ENCODE data around the gene SH3TC1.

The SH3TC1 gene

DNA sequence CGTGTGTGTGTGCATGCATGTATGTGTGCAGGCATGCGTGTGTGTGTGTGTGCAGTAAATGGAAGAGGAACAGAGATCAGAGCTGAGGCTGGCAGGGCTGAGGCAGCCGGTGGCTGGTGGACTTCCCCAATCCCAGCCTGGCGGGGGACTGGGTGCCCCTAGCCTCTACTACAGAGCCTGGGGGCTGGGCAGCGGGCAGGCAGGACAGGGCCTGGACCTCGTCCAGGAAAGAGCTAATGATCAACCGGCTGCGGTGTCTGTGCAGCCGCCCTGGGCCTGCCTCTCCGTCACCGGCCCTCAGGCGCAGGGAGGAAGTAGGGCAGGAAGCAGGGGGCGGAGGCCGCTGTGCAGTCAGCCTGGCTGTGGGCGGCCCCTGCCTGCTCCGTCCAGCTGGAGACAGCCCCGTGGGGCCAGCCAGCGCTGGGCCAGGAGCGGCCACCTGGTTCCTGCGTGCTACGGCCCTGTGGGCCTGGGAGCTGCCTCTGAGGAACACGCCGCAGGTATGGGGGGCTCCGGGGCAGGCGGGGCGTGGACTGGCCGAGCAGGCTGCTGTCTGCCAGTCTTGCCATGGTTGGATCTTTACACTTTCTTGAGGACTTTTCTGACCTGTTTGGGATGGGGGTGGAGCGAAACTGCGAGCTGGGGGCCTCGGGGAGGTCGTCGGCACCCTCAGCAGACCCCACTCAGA, at the start of gene SH3TC1:
Gene SH3TC1 (plus strand): TSS at position 385 of the 688 bp plus-strand sequence. CDS start 5,905 bp downstream, outside the sequence.
- DNase-seq (ENCODE audit: low spot score): peak; percentile 95

DNA sequence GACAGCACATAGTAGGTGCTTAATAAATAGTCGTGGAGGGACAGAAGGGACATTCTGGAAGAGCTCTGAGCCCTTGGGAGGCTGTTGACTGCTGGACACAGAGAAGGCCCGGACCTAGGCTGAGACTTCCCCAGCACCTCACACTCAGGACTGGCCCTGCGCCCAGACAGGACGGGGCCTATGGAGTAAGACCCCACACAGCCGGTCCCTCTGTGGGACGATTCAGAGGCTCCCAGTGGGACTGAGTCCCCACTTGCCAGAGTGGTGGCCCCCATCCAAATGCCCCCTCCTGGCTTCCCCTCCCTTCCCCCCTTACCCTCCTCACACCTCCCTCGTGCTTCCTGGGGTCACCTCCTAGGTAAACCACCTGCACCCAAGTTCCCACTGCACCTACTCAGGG, 49.4 kb upstream of the SH3TC1 start:
- no peak for DNase-seq (ENCODE audit: low spot score)

DNA sequence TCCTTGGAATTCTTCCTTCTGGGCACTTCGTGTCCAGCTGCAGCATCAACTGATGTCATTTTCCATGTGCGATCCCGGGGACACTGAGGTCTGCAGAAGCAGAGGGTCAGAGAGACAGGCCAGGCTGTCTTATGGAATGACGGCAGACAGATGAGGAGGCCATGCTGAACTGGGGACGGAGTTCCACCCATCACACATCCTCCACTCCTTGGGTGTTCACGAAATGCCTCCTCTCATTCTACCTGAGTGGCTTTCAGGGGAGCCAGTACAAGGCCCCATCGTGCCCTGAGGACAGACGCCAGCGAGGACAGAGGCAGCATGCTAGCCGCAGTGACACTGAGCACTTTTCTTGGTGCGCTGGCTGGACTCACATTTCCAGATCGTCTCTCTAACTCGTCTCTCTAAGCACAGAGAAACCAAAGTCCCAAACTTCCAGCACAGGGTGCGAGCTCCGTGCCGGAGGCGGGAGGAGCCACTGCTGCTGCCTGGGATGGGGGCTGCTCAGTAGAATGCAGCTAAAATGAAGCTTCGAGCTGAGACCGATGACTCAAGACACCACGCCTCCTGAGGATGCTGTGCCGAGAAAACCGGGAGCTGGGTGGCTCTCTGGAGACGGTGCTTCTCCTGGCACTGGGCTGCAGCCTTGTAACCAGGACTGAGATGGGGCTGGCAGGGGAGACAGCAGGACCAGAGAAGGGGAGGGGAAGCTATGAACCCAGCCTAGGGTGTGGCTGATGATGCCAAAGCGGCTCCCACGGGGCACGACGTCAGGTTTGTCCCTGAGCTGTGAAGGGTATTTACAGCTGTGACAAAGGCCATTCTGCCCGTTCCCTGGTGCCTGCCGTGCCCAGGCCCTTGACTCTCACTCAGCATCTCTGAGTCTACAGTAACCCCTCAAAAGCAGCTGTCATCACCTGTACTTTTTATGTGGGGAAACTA, 48.7 kb upstream of the SH3TC1 start:
- no peak for DNase-seq (ENCODE audit: low spot score)

DNA sequence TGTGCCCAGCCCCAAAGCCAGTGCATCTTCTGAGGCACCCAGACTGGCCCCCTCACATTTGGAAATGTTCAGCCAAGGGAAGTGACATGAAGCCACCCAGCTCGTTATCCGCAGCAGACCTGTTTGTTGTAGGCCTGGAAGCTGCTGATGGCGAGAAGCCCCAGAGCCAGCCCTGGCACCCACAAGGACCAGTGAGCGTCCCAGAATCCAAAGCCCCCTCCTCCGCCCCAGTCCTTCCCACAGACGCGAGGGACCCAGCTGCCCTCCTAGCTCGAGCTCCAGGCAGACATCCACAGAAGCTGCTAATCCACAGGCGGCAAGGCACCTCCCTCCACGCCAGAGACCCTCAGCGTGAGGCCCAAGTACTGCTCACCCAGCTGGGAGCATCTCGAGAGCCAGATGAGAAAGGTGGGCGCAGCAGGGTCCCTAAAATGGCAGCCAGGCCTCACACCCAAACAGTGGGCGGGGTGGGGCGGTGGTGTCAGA, 47.9 kb upstream of the SH3TC1 start:
- no peak for DNase-seq (ENCODE audit: low spot score)

DNA sequence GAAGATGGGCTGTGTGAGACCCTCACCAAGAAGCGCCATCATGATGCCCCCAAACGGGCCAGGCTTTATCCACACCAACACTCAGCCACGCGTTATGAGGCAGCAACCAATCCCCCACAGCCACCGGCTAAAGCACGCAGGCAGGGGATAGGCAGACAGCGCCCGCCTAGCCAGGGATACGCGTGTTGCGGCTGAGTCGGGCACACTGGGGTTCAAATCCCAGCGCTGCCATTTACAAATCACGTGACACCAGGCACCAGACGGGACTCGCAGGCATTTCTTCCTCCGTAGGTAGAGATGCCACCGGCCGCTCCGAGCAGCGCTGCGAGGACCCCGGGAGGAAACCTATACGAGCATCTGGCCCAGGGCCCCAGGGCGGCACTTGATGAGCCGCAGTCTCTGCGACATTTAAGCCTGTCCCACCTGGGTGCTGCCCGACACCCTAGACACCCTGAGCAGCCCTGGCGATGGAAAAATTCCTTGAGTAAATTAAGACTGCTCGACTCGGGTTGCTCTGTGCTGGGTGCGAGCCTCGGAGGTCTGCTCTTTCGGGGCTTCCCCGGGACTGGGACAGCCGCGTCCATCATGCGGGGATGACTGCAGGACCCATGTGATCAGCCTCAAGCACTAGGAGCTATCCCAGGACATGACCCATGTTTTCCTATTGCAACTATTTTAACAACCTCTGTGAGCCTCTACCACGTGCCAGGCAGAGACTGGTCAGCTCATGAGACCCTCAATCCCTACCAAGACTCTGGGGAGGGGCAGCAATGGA, 46.8 kb upstream of the SH3TC1 start:
- DNase-seq (ENCODE audit: low spot score): no peak

DNA sequence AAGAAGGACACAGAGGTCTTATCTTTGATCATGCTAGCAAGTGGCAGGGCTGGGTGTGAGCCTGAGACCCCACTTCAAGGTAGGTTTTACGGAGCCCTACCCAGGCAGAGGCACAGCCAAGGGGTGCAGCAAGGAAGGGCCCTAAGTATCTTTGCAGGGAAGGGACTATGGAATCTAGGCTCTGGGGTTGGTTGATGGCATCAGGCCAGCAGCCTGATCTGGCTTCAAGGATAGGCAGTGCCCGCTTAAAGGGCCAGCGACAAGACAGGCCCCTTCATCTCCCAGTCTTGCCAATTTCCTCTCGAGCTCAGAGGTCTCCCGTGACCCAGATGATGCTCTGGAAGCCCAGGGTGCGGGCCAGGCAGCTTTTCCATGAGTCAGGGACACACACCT, 46.2 kb upstream of the SH3TC1 start:
- no peak for DNase-seq (ENCODE audit: low spot score)

DNA sequence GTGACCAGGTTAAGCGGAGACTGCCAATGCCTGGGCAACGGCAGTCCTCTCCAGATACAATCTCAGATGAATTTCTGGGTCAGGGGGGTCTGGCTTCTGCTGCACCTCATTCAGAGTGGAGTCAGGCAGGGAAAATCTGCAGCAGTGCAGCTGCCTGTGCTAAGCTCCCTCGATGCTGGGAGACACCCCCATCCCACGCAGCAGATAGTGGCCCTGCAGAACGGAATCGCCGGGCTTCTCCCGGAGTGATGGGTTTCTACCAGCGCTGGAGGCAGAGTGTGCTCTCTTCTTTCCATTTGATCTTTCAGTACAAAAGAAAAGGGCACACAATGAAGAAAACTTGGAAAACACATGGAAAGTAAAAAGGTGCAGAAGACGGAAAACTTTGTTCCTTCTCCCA, 45.6 kb upstream of the SH3TC1 start:
- DNase-seq (ENCODE audit: low spot score): no peak

DNA sequence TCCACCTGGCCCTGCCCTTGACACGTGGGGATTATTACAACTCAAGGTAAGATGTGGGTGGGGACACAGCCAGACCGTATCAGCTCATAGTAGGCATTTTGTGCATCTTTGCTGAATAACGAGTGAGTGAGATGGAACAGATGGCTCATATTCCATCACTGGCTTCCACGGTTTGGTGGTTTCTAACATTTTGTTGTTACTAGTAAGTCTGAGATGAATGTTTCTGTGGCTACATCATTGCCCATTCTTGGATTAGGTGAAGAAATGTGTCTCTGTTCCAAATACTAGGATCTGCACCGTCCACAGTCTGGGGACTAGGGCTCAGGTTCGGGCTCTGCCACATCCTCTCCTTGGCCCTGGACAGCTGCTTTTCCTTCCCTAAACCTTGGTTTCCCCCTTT, 44.0 kb upstream of the SH3TC1 start:
- DNase-seq (ENCODE audit: low spot score): peak; percentile 41

DNA sequence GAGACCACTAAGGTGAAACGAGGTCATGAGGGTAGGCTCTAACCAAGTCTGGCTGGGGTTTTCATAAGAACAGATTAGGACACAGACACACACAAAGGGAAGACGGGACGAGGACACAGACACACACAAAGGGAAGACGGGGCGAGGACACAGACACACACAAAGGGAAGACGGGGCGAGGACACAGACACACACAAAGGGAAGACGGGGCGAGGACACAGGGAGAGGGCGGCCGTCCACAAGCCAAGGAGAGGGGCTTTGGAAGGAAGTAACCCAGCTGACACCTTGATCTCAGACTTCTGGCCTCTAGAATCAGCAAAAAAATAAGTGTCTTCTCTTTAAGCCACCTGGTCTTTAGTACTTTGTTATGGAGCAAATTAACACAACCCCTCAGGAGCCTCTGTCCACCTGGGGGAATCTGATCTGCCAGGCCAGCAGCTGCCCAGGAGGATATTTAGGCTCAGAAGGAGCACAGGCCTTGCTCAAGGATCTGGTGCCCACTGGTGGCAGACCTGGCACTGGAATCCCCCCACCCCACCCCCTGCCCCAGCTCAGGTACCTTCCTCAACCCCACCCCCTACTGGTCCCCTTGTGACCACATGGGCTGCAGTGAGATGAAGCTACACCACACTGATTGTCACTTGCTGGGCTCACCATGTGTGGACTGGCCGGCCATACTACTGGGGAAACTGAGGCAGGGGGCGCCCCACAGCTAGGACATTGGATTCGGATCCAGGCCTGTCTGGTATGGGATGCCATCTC, 43.2 kb upstream of the SH3TC1 start:
- no peak for DNase-seq (ENCODE audit: low spot score)

DNA sequence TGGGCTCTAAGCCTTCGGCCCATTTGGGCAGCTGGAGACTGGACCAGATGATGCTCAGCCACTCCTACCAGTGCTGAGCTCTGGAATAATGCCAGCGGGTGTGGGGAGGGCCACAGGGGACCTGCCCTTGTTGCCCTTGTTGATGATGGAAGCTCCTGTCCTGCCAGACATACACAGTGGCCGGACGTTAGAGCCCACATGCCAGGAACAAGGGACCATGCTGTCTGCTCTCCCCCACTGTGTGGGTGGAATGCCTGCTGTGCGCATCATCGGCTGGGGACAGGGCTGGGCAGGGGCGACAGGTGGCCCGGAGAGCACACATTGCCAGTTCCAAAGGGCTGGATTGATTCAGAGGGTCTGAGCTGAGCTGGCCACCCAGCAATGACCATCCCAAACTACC, 42.5 kb upstream of the SH3TC1 start:
- no peak for DNase-seq (ENCODE audit: low spot score)

DNA sequence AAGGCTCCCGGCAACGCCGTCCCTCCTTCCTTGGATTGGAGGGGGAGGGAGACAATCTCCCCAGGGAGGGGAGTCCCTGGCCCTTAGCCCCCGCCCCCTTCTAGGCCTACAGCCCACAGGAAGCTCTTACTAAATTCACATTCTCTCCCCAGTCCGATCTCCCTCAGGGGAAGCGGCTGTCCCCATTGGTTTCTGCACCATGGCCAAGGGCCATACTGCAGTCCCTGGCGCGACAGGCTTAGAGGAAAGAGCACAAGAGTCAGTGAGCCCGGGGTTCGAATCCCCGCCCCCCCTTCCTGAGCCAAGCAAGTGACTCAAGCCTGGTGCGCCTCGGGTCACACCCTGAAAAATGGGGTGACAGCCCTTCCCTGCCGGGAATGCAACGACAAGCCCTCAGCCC, 41.6 kb upstream of the SH3TC1 start:
- DNase-seq (ENCODE audit: low spot score): no peak

DNA sequence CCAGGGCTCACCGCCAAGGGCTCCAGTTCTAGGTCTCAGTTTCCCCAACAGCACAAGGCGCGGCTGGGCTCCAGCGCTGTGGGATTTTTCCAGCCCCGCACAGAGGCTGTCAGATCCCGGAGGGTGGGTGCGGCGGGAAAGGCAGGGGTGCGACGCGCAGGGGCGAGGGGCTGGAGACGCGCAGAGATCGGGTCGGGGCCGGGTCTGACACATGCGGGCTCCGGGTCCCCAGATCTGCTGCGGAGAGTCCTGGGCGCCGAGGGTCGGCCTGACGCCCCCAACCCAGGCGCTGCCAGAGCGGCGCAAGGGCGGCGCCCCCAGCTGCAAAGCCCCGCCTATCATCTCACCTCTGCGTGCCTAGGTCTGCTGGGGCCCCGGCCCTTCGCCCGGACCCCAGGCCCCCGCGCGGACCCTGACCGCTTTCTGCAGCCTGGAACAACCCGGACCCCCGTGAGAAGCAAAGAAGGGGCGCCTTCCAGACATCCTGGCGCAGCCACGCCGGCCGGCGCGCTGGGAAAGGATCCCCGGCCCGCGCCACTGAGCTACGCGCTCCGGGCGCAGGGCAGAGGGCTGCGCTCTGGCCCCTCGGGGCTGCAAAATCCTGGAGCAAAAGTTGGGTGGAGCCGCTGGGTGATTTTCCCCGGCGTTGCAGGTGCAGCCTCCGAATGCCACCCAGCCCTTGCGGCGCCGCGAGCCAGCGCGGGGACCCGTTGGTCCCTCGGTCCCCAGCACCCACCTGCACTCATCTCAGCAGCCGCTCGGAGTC, 41.0 kb upstream of the SH3TC1 start:
- DNase-seq (ENCODE audit: low spot score): no peak

DNA sequence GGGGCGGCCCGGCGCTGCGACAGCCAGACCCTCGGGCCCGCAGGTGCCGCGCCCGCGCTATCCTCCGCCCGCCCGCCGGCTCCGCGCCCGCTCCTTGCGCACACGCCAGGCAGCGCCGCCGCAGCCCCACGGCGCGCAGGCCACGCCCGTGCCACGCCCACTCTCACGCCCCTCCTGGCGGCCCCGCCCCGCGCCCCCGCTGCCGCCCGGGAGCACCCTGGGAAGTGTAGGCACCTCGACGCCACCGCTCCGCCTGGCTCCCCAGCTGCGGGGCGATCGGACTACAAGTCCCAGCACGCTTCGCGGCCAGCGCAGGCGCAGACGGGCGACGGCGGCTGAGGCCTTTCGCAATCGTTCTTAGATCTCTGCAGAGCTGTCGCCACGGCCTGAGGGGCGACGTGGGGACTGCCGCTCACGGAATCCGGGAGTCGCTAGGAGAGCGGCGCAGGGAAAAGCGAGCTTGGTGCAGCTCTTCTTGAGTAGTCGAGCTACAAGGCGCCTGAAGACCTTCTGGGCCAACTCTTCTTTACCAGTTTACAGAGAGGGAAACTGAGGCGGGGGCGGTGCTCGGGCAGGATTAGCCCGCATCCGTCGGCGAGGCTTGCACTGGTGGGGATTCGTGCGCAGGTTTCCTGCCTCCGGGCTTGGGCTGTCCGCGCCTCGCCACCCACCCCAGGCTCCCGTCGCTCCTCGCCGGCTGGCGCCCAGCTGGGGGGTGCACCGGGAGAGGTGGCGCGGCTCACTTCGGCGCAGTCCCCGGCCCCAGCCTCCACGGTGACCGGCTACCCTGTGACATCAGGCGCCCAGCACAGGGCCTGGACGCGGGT, 40.2 kb upstream of the SH3TC1 start, which contains the start of gene ABLIM2:
Gene ABLIM2 (minus strand): TSS at position 104 of the 827 bp plus-strand sequence. CDS start 124 bp downstream, outside the sequence.
- DNase-seq (ENCODE audit: low spot score): peak; percentile 96

DNA sequence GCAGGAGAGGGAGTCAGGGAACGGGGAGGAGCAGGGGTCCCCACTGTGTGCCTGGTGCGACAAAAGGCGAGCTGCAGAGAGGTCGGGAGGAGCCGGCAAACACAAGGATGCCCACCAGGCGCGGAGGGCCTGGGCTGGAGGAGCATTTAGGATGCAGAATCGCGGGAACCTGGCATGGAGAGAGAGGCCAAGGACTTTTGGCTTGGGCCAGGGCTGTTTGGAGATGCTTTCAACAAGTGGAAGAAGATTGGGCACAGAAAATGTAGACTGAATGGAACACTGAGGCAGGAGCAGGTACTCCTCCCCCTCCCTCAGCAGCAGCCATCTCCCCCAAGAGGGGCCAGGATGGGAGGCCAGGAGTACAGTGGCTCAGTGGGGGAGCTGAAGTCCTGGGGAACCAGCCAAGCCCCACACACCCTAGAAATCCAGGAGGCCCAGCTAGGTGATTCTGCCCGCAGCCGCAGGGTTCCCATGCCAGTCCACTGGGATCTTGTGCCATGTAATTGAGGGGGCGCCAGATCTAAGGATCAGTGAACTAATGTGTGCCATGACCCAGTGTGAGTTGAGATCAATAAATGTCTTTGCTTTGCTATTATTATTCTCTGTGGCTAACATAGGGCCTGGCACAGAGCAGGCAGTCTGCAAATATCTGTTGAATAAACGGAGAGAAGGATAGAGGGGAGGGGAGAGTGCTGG, 39.4 kb upstream of the SH3TC1 start:
- no peak for DNase-seq (ENCODE audit: low spot score)

DNA sequence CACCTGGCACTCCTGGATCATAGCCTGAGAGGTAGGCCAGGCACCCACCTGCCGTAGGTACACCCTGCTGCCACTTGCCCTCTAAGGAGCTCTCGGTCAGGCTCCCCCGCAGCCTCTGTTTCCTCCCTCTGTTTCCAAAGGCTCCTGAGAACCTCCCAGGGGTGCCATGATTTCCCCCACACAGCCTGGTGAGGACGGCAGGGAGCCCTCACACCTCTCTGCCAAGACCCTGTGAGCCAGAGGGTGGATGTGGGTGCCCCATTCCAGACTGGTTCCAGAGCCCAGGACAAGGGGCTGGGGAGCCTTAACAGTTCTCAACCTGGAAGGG, 38.9 kb upstream of the SH3TC1 start:
- no peak for DNase-seq (ENCODE audit: low spot score)

DNA sequence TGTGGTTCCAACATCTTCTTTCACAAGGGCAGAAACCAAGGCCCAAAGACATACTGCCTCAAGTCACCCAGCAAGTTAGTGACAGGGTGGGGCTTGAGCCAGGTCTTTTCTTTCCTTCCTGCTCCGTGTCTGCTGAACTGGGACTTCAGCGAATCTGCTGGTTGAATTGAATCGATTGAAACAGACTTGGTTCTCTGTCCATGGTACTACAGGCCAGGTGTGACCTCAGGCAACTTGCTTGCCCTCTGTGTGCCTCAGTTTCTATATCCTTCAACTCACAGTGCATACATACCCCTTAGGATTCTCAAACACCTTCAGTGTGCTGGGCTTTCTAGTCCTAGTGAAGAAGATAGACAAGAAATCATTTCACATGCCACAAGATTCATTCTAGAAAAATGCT, 38.5 kb upstream of the SH3TC1 start:
- no peak for DNase-seq (ENCODE audit: low spot score)

DNA sequence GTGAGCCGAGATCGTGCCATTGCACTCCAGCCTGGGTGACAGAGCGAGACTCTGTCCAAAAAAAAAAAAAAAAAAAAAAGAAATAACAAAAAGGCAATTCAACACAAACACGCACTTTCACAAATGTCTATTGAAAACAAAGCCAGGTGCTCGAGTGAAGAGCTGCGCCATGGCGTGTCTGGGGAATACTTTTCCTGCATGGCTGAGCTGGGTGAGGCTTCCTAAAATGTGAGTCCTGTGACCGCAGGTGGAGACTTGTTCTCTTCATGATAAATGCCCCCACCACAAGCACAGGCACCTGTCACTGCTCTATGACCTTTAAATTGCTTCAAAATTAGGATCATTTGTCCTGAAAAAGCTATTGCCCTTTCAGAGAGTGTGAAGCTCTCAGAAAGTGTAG, 36.5 kb upstream of the SH3TC1 start:
- no peak for DNase-seq (ENCODE audit: low spot score)

DNA sequence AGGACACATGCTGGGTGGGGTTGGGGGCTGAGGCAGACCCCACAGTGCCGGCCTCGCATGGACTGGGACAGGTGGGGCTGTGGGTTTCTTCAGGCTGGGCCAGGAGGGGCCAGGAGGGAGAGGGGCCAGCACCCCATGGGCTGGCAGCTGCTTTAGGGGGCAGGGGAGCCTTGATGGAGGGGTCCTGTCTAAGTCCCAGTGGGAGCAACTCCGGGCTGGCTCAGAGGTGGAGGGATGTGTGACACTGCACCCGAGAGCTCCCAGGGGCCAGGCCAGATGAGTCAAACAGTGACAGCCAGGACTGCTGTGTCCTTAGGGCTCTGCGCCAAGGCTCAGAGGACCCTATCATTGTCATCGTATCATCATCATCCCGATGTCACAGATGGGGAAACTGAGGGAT, 36.1 kb upstream of the SH3TC1 start:
- DNase-seq (ENCODE audit: low spot score): no peak

DNA sequence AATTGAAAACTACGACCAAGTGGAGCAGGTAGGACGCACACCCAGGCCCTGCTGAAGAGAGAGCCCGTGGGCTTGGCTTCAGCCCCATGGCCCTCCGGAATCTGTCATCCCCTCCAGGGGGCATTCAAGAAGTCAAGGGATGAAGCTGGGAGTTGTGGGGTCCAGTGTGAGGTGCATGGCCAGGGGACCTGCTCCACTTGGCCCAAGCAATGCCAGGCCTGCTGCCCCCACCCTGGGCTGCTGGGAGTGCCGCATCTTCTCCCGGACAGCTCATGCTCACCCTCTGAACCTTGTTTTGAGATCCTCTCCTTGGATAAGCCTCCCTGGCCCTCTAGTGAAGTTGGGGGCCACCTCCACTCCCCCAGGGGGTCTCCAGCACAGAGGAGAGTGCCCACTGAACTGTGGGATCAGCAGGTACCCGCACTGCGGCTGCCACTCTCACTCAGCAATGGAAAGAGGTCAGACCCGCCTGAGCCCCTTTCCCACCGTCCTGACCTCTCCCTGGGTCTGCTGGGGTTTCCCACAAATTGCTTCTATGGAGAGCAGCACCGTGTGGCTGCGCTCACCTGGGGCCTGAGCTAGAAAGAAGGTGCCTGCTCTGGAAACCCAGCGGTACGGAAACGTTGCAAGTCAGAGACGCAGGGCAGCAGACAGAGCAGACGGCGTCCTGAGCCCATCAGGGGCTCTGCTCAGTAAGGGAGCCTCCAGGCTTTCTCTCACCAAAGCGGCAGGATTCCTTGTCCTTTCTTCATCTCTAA, 35.5 kb upstream of the SH3TC1 start:
- DNase-seq (ENCODE audit: low spot score): no peak
